Measurements from ENCODE around the gene JTB. TPM values are rescaled to one million over a fixed set of nuclear protein-coding genes. Genes with fewer than 3 reads are reported as not detected.
A peak's percentile ranks its signal among the peaks of the same experiment; 100 is the strongest.

JTB gene
- total and polyA plus RNA-seq, 9 of the 15 experiments (the other 6 are each of a cell fraction or from before 2014, with no cell fraction given), result 24.7 to 308 (median 151) TPM

- H3K27ac ChIP-seq (ENCODE audit: extremely low read depth, low read depth, low read length), result peak overlapping the region; percentile 98
- POLR2A ChIA-PET, result interaction anchor here (0.6 to 4.4 kb wide), 23 partner anchors 10 to 287 kb away, joined by 3 to 104 read pairs (median 9); partner anchors contain the start of genes CREB3L4, CRTC2, DENND4B and GATAD2B
- H3K9me3 ChIP-seq (replicated peaks; ENCODE audit: control insufficient read depth, insufficient read depth, low read depth, low read length), result no peaks in the 10 kb centered on the region
- no peaks in the 10 kb centered on the region; the same call in 1 of the 2 replicates for H4K20me1 ChIP-seq (replicated peaks; ENCODE audit: control insufficient read depth, insufficient read depth, low read length)
- H3K9ac ChIP-seq (ENCODE audit: insufficient read depth in 1 of 2, low read depth in 2 of 2, low read length in 2 of 2), result peak overlapping the region; percentile 80 to 97
- H3K79me2 ChIP-seq (ENCODE audit: control insufficient read depth, insufficient read depth, low read length), result peaks cover 27% of the 10 kb centered on the region
- H3K27me3 ChIP-seq (ENCODE audit: control insufficient read depth in 2 of 2, insufficient read depth in 2 of 2, low read length in 2 of 2), result no peaks in the 10 kb centered on the region
- no peak for ATAC-seq
- H3K36me3 ChIP-seq (ENCODE audit: control insufficient read depth, insufficient read depth, low read length), result peaks cover 43% of the 10 kb centered on the region
- TF ChIP-seq RBFOX2 (IDR thresholded peaks at IDR 0.05; ENCODE audit: low read depth, low read length) (peak; percentile 65), ELF1 (tag; IDR thresholded peaks at IDR 0.05) (0 out of 2 replicates have a peak, but pooled peaks have one; percentile 6), RB1 (IDR thresholded peaks at IDR 0.05; ENCODE audit: low read depth) (no peak), ILF3 (IDR thresholded peaks at IDR 0.05; ENCODE audit: borderline replicate concordance) (0 out of 2 replicates have a peak, but pooled peaks have one; percentile 24), SP1 (CRISPR knock-in tag; IDR thresholded peaks at IDR 0.05) (no peak), NFE2L1 (tag; IDR thresholded peaks at IDR 0.05; ENCODE audit: borderline replicate concordance, low read depth) (no peak), ZBTB17 (CRISPR knock-in tag; IDR thresholded peaks at IDR 0.05) (no peak)
- H3K9me1 ChIP-seq (ENCODE audit: control insufficient read depth, insufficient read depth, low read length), result no peaks in the 10 kb centered on the region
- H3K4me2 ChIP-seq (ENCODE audit: insufficient read depth, low read length), result peak overlapping the region; percentile 98
- DNase-seq (ENCODE audit: extremely low read depth in 1 of 4, low spot score in 3 of 4), result no peak
- in situ Hi-C loops (cut with MboI), result no loop called here
- intact Hi-C loops (cut with micrococcal nuclease), result loop anchor here (5.0 kb wide), 1 partner anchor 190 kb away; no protein-coding TSS in a partner anchor
- peaks cover 4 to 11% of the 10 kb centered on the region in 2 experiments; a peak in 2 of 5 replicates for H3K4me1 ChIP-seq (replicated peaks in 1 of 2; ENCODE audit: control insufficient read depth in 2 of 2, insufficient read depth in 2 of 2, low read length in 2 of 2)
- 5% methylated on average over 2 of the region's 2 CpGs for WGBS (ENCODE audit: insufficient coverage, low coverage, missing lambda C conversion rate)
- peak overlapping the region; percentile 81 for H3K4me3 ChIP-seq
- no peak for FAIRE-seq
- BruUV-seq (replicated peaks), result no TSS peak
- no peak overlapping the region for H2AFZ ChIP-seq (ENCODE audit: low read depth, low read length)
- CTCF ChIA-PET (ENCODE audit: low intra/inter-chr PET ratio), result no interaction called here
Observed at GRCh38 chr1:153991806-153992205, 14.3 kb upstream of the JTB start.
